Measurements from ENCODE around the gene MYO1E.

GRCh38 chr15:59168536-59168935 lies 204.1 kb downstream of the MYO1E start:
- TF ChIP-seq CTCF (conservative IDR thresholded peaks at IDR 0.05; ENCODE audit: low read length): no peak
- TF ChIP-seq EZH2phosphoT487 (IDR thresholded peaks at IDR 0.05; ENCODE audit: borderline replicate concordance, low read depth, low read length): no peak

Measured in OCI-LY7 (cell line).